Liver (tissue), 3 donors: Measurements from ENCODE around the gene TP53I11.

ENCODE experiments used
- EGR1 ChIP-seq, 2 donors: IDR thresholded peaks; 2 replicates each; pipeline ENCODE4 v1.6.1; 2016 to 2018; ENCODE audit warnings: antibody characterized with exemption in 2 of 2, low read depth in 2 of 2
- RAD21 ChIP-seq, 2 donors: IDR thresholded peaks; 2 replicates each; pipeline ENCODE4 v1.6.1; 2016; ENCODE audit warnings: antibody characterized with exemption in 2 of 2, mild to moderate bottlenecking in 2 of 2
- TAF1 ChIP-seq: conservative IDR thresholded peaks from 2 replicates; pipeline ENCODE4 v1.6.1; 2016; ENCODE audit warnings: antibody characterized with exemption, mild to moderate bottlenecking
- TF ChIP-seq, protein P1 (sequence below): fragments of 150-350 bp; IDR thresholded peaks from 2 replicates; pipeline ENCODE4 v1.5.1; 2017; ENCODE audit warnings: improper control_type of control experiment, low read depth, low read length; ENCODE audit not compliant: missing input control
- TF ChIP-seq, protein P2 (sequence below): IDR thresholded peaks from 2 replicates; pipeline ENCODE4 v1.6.1; 2016; ENCODE audit warnings: antibody characterized with exemption
- TF ChIP-seq, protein P3 (sequence below): IDR thresholded peaks from 2 replicates; pipeline ENCODE4 v1.6.1; 2016; ENCODE audit warnings: antibody characterized with exemption
- donor health status: healthy.
- donor health status: healthy.

DNA sequence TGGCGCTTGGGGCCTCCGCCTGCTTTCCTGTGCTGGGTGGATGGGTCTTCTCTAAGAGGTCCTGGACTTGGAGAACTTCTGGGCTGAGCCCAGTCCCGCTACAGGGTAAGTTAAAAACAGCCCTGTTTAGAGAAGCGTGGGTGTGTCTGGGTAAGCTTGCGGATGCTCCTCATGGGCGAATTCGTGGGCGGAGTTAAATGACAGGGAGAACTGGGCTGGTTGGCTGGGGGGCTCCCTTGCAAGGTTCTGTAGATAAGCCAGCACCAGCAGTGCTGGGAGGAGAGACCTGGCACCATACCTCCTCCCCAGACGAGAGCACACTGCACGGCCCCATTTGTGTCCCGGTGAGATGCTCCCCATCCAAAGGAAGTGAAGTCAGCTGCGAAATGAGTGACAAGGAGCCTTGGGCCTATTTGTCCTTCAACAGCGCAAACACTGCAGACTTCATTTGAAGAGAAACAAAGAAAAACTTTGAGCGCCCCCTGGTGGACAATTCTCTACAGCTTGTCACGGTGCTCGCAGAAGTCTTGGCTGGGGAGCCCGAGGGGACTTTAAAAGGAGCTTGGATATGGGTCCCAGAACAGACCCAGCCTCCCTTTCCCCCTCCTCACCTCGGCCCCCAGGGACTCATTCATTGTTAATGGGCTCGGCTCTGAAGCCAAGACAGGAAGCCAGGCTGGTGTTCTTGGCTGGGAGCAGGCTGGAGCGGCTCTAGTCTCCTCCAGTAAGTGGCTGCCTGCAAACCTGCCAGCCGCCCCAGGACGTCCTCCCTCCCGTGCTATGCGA, 39.5 kb downstream of the TP53I11 start:
- TF ChIP-seq, protein P1, sequence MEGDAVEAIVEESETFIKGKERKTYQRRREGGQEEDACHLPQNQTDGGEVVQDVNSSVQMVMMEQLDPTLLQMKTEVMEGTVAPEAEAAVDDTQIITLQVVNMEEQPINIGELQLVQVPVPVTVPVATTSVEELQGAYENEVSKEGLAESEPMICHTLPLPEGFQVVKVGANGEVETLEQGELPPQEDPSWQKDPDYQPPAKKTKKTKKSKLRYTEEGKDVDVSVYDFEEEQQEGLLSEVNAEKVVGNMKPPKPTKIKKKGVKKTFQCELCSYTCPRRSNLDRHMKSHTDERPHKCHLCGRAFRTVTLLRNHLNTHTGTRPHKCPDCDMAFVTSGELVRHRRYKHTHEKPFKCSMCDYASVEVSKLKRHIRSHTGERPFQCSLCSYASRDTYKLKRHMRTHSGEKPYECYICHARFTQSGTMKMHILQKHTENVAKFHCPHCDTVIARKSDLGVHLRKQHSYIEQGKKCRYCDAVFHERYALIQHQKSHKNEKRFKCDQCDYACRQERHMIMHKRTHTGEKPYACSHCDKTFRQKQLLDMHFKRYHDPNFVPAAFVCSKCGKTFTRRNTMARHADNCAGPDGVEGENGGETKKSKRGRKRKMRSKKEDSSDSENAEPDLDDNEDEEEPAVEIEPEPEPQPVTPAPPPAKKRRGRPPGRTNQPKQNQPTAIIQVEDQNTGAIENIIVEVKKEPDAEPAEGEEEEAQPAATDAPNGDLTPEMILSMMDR = peak; percentile 81
- TF ChIP-seq, protein P2, sequence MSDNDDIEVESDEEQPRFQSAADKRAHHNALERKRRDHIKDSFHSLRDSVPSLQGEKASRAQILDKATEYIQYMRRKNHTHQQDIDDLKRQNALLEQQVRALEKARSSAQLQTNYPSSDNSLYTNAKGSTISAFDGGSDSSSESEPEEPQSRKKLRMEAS = no peak
- TF ChIP-seq RAD21 (IDR thresholded peaks at IDR 0.05) (peak; percentile 78 to 84), TAF1 (no peak), EGR1 (IDR thresholded peaks at IDR 0.05; ENCODE audit: low read depth in 2 of 2) (no peak)
- TF ChIP-seq, protein P3, sequence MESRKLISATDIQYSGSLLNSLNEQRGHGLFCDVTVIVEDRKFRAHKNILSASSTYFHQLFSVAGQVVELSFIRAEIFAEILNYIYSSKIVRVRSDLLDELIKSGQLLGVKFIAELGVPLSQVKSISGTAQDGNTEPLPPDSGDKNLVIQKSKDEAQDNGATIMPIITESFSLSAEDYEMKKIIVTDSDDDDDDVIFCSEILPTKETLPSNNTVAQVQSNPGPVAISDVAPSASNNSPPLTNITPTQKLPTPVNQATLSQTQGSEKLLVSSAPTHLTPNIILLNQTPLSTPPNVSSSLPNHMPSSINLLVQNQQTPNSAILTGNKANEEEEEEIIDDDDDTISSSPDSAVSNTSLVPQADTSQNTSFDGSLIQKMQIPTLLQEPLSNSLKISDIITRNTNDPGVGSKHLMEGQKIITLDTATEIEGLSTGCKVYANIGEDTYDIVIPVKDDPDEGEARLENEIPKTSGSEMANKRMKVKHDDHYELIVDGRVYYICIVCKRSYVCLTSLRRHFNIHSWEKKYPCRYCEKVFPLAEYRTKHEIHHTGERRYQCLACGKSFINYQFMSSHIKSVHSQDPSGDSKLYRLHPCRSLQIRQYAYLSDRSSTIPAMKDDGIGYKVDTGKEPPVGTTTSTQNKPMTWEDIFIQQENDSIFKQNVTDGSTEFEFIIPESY = no peak
